HEK293 (cell line): Measurements from ENCODE around the gene GALT.
A peak's percentile ranks its signal among the peaks of the same experiment; 100 is the strongest.

Experiments used
- BCL6B ChIP-seq: fragments of 450-650 bp; formaldehyde crosslinking; IDR thresholded peaks from 2 replicates; pipeline ENCODE4 v1.5.1; 2017; ENCODE audit warnings: missing biosample characterization, missing genetic modification characterization
- EGR2 ChIP-seq: fragments of 450-650 bp; formaldehyde crosslinking; IDR thresholded peaks from 2 replicates; pipeline ENCODE4 v1.5.1; 2016; ENCODE audit warnings: low read depth, missing biosample characterization, missing genetic modification characterization
- GLIS1 ChIP-seq: fragments of 450-650 bp; formaldehyde crosslinking; IDR thresholded peaks from 2 replicates; pipeline ENCODE4 v1.5.1; 2016; ENCODE audit warnings: missing biosample characterization, missing genetic modification characterization
- KLF1 ChIP-seq: fragments of 450-650 bp; formaldehyde crosslinking; IDR thresholded peaks from 2 replicates; pipeline ENCODE4 v1.5.1; 2016; ENCODE audit warnings: missing biosample characterization, missing genetic modification characterization
- PRDM1 ChIP-seq: fragments of 450-650 bp; formaldehyde crosslinking; IDR thresholded peaks from 2 replicates; pipeline ENCODE4; 2016; ENCODE audit warnings: missing biosample characterization, missing genetic modification characterization
- PRDM10 ChIP-seq: fragments of 450-650 bp; formaldehyde crosslinking; IDR thresholded peaks from 2 replicates; pipeline ENCODE4 v1.5.1; 2016; ENCODE audit warnings: missing biosample characterization, missing genetic modification characterization
- REPIN1 ChIP-seq: fragments of 450-650 bp; formaldehyde crosslinking; IDR thresholded peaks from 2 replicates; pipeline ENCODE4 v1.5.1; 2017; ENCODE audit warnings: missing biosample characterization, missing genetic modification characterization, low read depth
- REST ChIP-seq: fragments of 450-650 bp; formaldehyde crosslinking; IDR thresholded peaks from 2 replicates; pipeline ENCODE4 v1.5.1; 2016; ENCODE audit warnings: missing biosample characterization, missing genetic modification characterization
- SETDB1 ChIP-seq: IDR thresholded peaks from one replicate; pipeline ENCODE4 v1.6.1; 2017; ENCODE audit warnings: mild to moderate bottlenecking, low read length, moderate library complexity, mixed read lengths; ENCODE audit not compliant: insufficient read length
- ZBTB49 ChIP-seq: fragments of 450-650 bp; formaldehyde crosslinking; IDR thresholded peaks from 2 replicates; pipeline ENCODE4 v1.5.1; 2016; ENCODE audit warnings: missing biosample characterization, missing genetic modification characterization, low read depth
- ZBTB7A ChIP-seq: fragments of 450-650 bp; formaldehyde crosslinking; IDR thresholded peaks from 2 replicates; pipeline ENCODE4 v1.5.1; 2016; ENCODE audit warnings: low read depth, missing biosample characterization, missing genetic modification characterization
- ZNF10 ChIP-seq: fragments of 450-650 bp; formaldehyde crosslinking; IDR thresholded peaks from 2 replicates; pipeline ENCODE4 v1.5.1; 2017; ENCODE audit warnings: missing biosample characterization, missing genetic modification characterization
- ZNF133 ChIP-seq: fragments of 450-650 bp; formaldehyde crosslinking; IDR thresholded peaks from 2 replicates; pipeline ENCODE4 v1.5.1; 2016; ENCODE audit warnings: missing biosample characterization, missing genetic modification characterization
- ZNF157 ChIP-seq: fragments of 450-650 bp; formaldehyde crosslinking; IDR thresholded peaks from 2 replicates; pipeline ENCODE4 v1.5.1; 2016; ENCODE audit warnings: missing biosample characterization, missing genetic modification characterization
- ZNF16 ChIP-seq: fragments of 450-650 bp; formaldehyde crosslinking; IDR thresholded peaks from 2 replicates; pipeline ENCODE4 v1.5.1; 2016; ENCODE audit warnings: low read depth, missing biosample characterization, missing genetic modification characterization
- ZNF23 ChIP-seq: fragments of 450-650 bp; formaldehyde crosslinking; IDR thresholded peaks from 2 replicates; pipeline ENCODE4 v1.5.1; 2016; ENCODE audit warnings: missing biosample characterization, missing genetic modification characterization, borderline replicate concordance
- ZNF239 ChIP-seq: fragments of 450-650 bp; formaldehyde crosslinking; IDR thresholded peaks from 2 replicates; pipeline ENCODE4 v1.5.1; 2016; ENCODE audit warnings: missing biosample characterization, missing genetic modification characterization
- ZNF311 ChIP-seq: fragments of 450-650 bp; formaldehyde crosslinking; IDR thresholded peaks from 2 replicates; pipeline ENCODE4 v1.5.1; 2017; ENCODE audit warnings: missing biosample characterization, missing genetic modification characterization, borderline replicate concordance
- ZNF404 ChIP-seq: fragments of 450-650 bp; formaldehyde crosslinking; IDR thresholded peaks from 2 replicates; pipeline ENCODE4 v1.5.1; 2017; ENCODE audit warnings: missing biosample characterization, missing genetic modification characterization
- ZNF423 ChIP-seq: fragments of 450-650 bp; formaldehyde crosslinking; IDR thresholded peaks from 2 replicates; pipeline ENCODE4 v1.5.1; 2016; ENCODE audit warnings: missing biosample characterization, missing genetic modification characterization
- ZNF433 ChIP-seq: fragments of 450-650 bp; formaldehyde crosslinking; IDR thresholded peaks from 2 replicates; pipeline ENCODE4 v1.5.1; 2016; ENCODE audit warnings: missing biosample characterization, missing genetic modification characterization, low read depth
- ZNF449 ChIP-seq: fragments of 450-650 bp; formaldehyde crosslinking; IDR thresholded peaks from 2 replicates; pipeline ENCODE4 v1.5.1; 2017; ENCODE audit warnings: missing biosample characterization, mild to moderate bottlenecking, missing genetic modification characterization, moderate library complexity
- ZNF514 ChIP-seq: fragments of 450-650 bp; formaldehyde crosslinking; IDR thresholded peaks from 2 replicates; pipeline ENCODE4 v1.5.1; 2016; ENCODE audit warnings: missing biosample characterization, missing genetic modification characterization
- ZNF560 ChIP-seq: fragments of 450-650 bp; formaldehyde crosslinking; IDR thresholded peaks from 2 replicates; pipeline ENCODE4 v1.5.1; 2017; ENCODE audit warnings: missing biosample characterization, missing genetic modification characterization, borderline replicate concordance
- ZNF621 ChIP-seq: fragments of 450-650 bp; formaldehyde crosslinking; IDR thresholded peaks from 2 replicates; pipeline ENCODE4 v1.5.1; 2017; ENCODE audit warnings: missing biosample characterization, missing genetic modification characterization
- ZNF76 ChIP-seq: fragments of 450-650 bp; formaldehyde crosslinking; IDR thresholded peaks from 2 replicates; pipeline ENCODE4; 2016; ENCODE audit warnings: low read depth, missing biosample characterization, missing genetic modification characterization, borderline replicate concordance
- ZNF792 ChIP-seq: fragments of 450-650 bp; formaldehyde crosslinking; IDR thresholded peaks from 2 replicates; pipeline ENCODE4 v1.5.1; 2016; ENCODE audit warnings: missing biosample characterization, missing genetic modification characterization

The GALT gene

GRCh38 chr9:34611811-34612787 lies 34.4 kb upstream of the GALT start, which contains the start of gene RPP25L (continued):
- TF ChIP-seq PRDM10 (no peak), ZNF311 (tag by site-specific recombination) (no peak), GLIS1 (tag by site-specific recombination) (no peak; the same call in 1 of the 2 replicates), ZNF239 (tag by site-specific recombination) (no peak), ZNF16 (tag by site-specific recombination) (no peak), ZNF792 (tag by site-specific recombination) (no peak), ZNF10 (no peak), ZNF404 (tag by site-specific recombination) (no peak), REST (0 out of 2 replicates have a peak, but pooled peaks have one; percentile 26), BCL6B (tag by site-specific recombination) (no peak), SETDB1 (no peak), REPIN1 (no peak), ZBTB49 (tag by site-specific recombination) (no peak), ZNF514 (tag by site-specific recombination) (no peak), ZNF449 (tag by site-specific recombination) (no peak), ZNF621 (tag by site-specific recombination) (no peak), PRDM1 (tag by site-specific recombination) (no peak), ZNF133 (no peak), ZNF423 (tag by site-specific recombination) (peak; percentile 34; the same call in 1 of the 2 replicates), EGR2 (peak; percentile 58; the same call in 1 of the 2 replicates), ZBTB7A (tag by site-specific recombination) (no peak), ZNF76 (tag by site-specific recombination) (no peak), KLF1 (0 out of 2 replicates have a peak, but pooled peaks have one; percentile 28), ZNF23 (tag by site-specific recombination) (no peak), ZNF560 (no peak), ZNF433 (tag by site-specific recombination) (no peak), ZNF157 (tag by site-specific recombination) (no peak)
